HepG2 (cell line): ENCODE data around the gene RRP8. TPM values are rescaled to one million over a fixed set of nuclear protein-coding genes. Genes with fewer than 3 reads are reported as not detected.

ENCODE experiments used
- ATAC-seq: fragments of 200-7000 bp; cut with Tn5 transposase; 3 replicates; pipeline ENCODE4 v1.9.1; 2020; ENCODE audit warnings: mild to moderate bottlenecking, moderate library complexity
- BruUV-seq: library from RNA; stranded (reverse); fragments of 400-500 nt; replicated peaks from 2 replicates; lab custom pipeline; 2021; lab: Mats Ljungman, UMichigan
- CTCF ChIA-PET: fragments of 300-600 bp; formaldehyde crosslinking; extraction: SDS; loops from one replicate; lab custom pipeline; 2021; ENCODE audit warnings: low total read pairs, inconsistent platforms, low intra/inter-chr PET ratio; lab: Yijun Ruan, JAX
- POLR2A ChIA-PET: fragments of 350-600 bp; sonication (Branson Sonifier 250); formaldehyde crosslinking; loops from one replicate; lab custom pipeline; 2020; ENCODE audit warnings: antibody characterized with exemption, inconsistent platforms; lab: Yijun Ruan, JAX
- DNase-seq: peaks from one replicate; pipeline ENCODE4 v3.0.0-alpha.2; 2015; ENCODE audit warnings: low spot score
- FAIRE-seq: peaks from 3 replicates; lab custom pipeline; 2011; peaks lifted over from hg19 to GRCh38; lab: Jason Lieb, UNC
- H2AFZ ChIP-seq: one replicate; pipeline ENCODE4 v1.6.1; 2011; ENCODE audit warnings: low read length, inconsistent platforms
- H3K27ac ChIP-seq: fragments of 300-600 bp; 3 replicates; pipeline ENCODE4 v1.8.0; 2011; ENCODE audit warnings: mixed run types, mild to moderate bottlenecking, mixed read lengths, low read length, inconsistent platforms; ENCODE audit not compliant: insufficient read depth; ENCODE audit errors: extremely low read length
- H3K27me3 ChIP-seq, 2 experiments: fragments of 200-600 bp in 1 of 2; 2 replicates in 1 of 2; 3 replicates in 1 of 2; pipeline versions ENCODE4 v1.6.0 to v1.8.0; 2011; ENCODE audit warnings: low read length in 2 of 2, mild to moderate bottlenecking in 2 of 2, moderate library complexity in 2 of 2, inconsistent platforms in 1 of 2; ENCODE audit not compliant: insufficient read depth in 2 of 2, control insufficient read depth in 1 of 2
- H3K36me3 ChIP-seq, 2 experiments: fragments of 200-600 bp in 1 of 2; replicated peaks in 1 of 2; 2 replicates in 1 of 2; 3 replicates in 1 of 2; pipeline versions ENCODE4 v1.5.1 to v1.8.0; 2011; ENCODE audit warnings: low read length in 2 of 2, inconsistent platforms in 1 of 2; ENCODE audit not compliant: insufficient read depth in 2 of 2, control insufficient read depth in 1 of 2
- H3K4me1 ChIP-seq: 2 replicates; pipeline ENCODE4 v1.5.1; 2012; ENCODE audit warnings: low read length, inconsistent platforms; ENCODE audit not compliant: insufficient read depth
- H3K4me2 ChIP-seq: 2 replicates; pipeline ENCODE4 v1.6.0; 2011; ENCODE audit warnings: low read depth, low read length, inconsistent platforms
- H3K4me3 ChIP-seq, 3 experiments: fragments of 200-600 bp in 1 of 3; sonication (generic), shearing (Covaris generic) in 1 of 3; replicated peaks in 1 of 3; 2 replicates each; pipeline ENCODE4 v1.5.1; 2011 to 2016; ENCODE audit warnings: low read length in 3 of 3, inconsistent platforms in 2 of 3, low read depth in 2 of 3, mild to moderate bottlenecking in 2 of 3, control low read depth in 1 of 3, mixed read lengths in 1 of 3; ENCODE audit not compliant: insufficient read depth in 1 of 3
- H3K79me2 ChIP-seq: one replicate; pipeline ENCODE4 v1.6.1; 2011; ENCODE audit warnings: low read length, inconsistent platforms; ENCODE audit not compliant: insufficient read depth
- H3K9ac ChIP-seq: 2 replicates; pipeline ENCODE4 v1.6.0; 2011; ENCODE audit warnings: mild to moderate bottlenecking, low read depth, low read length, inconsistent platforms; ENCODE audit not compliant: insufficient read depth
- H3K9me3 ChIP-seq: 2 replicates; pipeline ENCODE4 v1.5.1; 2012; ENCODE audit warnings: mild to moderate bottlenecking, low read length
- H4K20me1 ChIP-seq: 2 replicates; pipeline ENCODE4 v1.6.0; 2011; ENCODE audit warnings: inconsistent platforms, mild to moderate bottlenecking, low read length, moderate library complexity; ENCODE audit not compliant: insufficient read depth
- AGO1 ChIP-seq: fragments of 200-400 bp; formaldehyde crosslinking; IDR thresholded peaks from 2 replicates; pipeline ENCODE4 v1.6.1; 2017; ENCODE audit warnings: mild to moderate bottlenecking, low read depth, low read length, moderate library complexity; ENCODE audit not compliant: poor library complexity, severe bottlenecking
- CHCHD3 ChIP-seq: sonication (generic); formaldehyde crosslinking; IDR thresholded peaks from 2 replicates; pipeline ENCODE4 v1.8.0; 2022; ENCODE audit warnings: mild to moderate bottlenecking, missing genetic modification reagents, moderate library complexity
- PRDM4 ChIP-seq: sonication (generic); formaldehyde crosslinking; IDR thresholded peaks from 2 replicates; pipeline ENCODE4 v1.9.0; 2021; ENCODE audit warnings: missing genetic modification reagents, borderline replicate concordance
- U2AF2 ChIP-seq: fragments of 200-400 bp; formaldehyde crosslinking; IDR thresholded peaks from 2 replicates; pipeline ENCODE4 v1.6.1; 2017; ENCODE audit warnings: low read depth, mild to moderate bottlenecking, low read length
- ZBTB2 ChIP-seq: sonication (generic); formaldehyde crosslinking; IDR thresholded peaks from 2 replicates; pipeline ENCODE4 v1.8.0; 2022; ENCODE audit warnings: low read depth, missing genetic modification reagents
- ZIK1 ChIP-seq: sonication (generic); formaldehyde crosslinking; IDR thresholded peaks from 2 replicates; pipeline ENCODE4 v1.5.0; 2020; ENCODE audit warnings: mild to moderate bottlenecking, low read depth, missing genetic modification reagents, borderline replicate concordance
- WGBS: methylation state at CpG from one replicate; pipeline ENCODE4 v1.1.6; 2017; ENCODE audit warnings: low lambda C conversion rate; 5-methylcytosine and 5-hydroxymethylcytosine counted together
- in situ Hi-C: cut with HindIII; loops from 2 replicates; pipeline ENCODE4 v1.10.0; 2017; ENCODE audit warnings: low pct_unique_long_range_greater_than_20kb; ENCODE audit not compliant: extremely low pct_ligation_motif_present
- intact Hi-C: fragments of 100-400 bp; cut with micrococcal nuclease; formaldehyde crosslinking; loops from one replicate; pipeline ENCODE4 v1.10.0; 2022; ENCODE audit not compliant: unreplicated experiment
- polyA plus RNA-seq, 8 experiments: library from polyadenylated mRNA; depleted of rRNA in 3 of 8; stranded (reverse) in 7 of 8; unstranded in 1 of 8; fragments of >200 nt; fragmentation: Illumina TruSeq in 4 of 8; extraction: Trizol in 4 of 8; gene quantifications; 2 replicates each; pipeline versions ENCODE4 v1.2.1 to v1.2.3, GENCODE V29; 2011 to 2016; ENCODE audit warnings: low read depth in 4 of 8, missing spikeins in 1 of 8, mixed read lengths in 1 of 8; ENCODE audit not compliant: insufficient read depth in 1 of 8
- total RNA-seq, 5 experiments: library from RNA; depleted of rRNA; stranded (reverse); fragments of >200 nt; fragmentation: Illumina TruSeq; extraction: Trizol; gene quantifications; 2 replicates each; pipeline ENCODE4 v1.2.3, GENCODE V29; 2016; ENCODE audit warnings: low read depth in 1 of 5
- TF ChIP-seq, protein P1 (sequence below): IDR thresholded peaks from 2 replicates; pipeline ENCODE4 v1.6.1; 2016; ENCODE audit warnings: mild to moderate bottlenecking
- TF ChIP-seq, protein P2 (sequence below): sonication (generic); formaldehyde crosslinking; IDR thresholded peaks from 2 replicates; pipeline ENCODE4 v1.4.0; 2020; ENCODE audit warnings: missing genetic modification reagents
- TF ChIP-seq, protein P3 (sequence below): sonication (generic); formaldehyde crosslinking; IDR thresholded peaks from 2 replicates; pipeline ENCODE4 v1.5.1; 2020; ENCODE audit warnings: mild to moderate bottlenecking, missing genetic modification reagents, moderate library complexity

RRP8 gene
- total and polyA plus RNA-seq, 2 of the 13 experiments (the other 11 are each of a cell fraction or from before 2014, with no cell fraction given) = 7.2 to 21.6 TPM

GRCh38 chr11:6565325-6565724 lies 38.1 kb downstream of the RRP8 start (continued):
- TF ChIP-seq ZBTB2 (CRISPR knock-in tag) (no peak), U2AF2 (no peak), PRDM4 (no peak)

- WGBS = 98% methylated on average over 7 of the region's 10 CpGs
- in situ Hi-C loops = no loop called here
- Histone ChIP-seq H3K36me3 (no peaks in the 10 kb centered on the region), H3K27me3 (no peaks in the 10 kb centered on the region), H3K79me2 (no peaks in the 10 kb centered on the region), H3K9me3 (no peaks in the 10 kb centered on the region), H3K9ac (no peak overlapping the region), H4K20me1 (no peaks in the 10 kb centered on the region), H3K4me3 (no peak overlapping the region), H2AFZ (no peak overlapping the region), H3K4me2 (no peak overlapping the region), H3K4me1 (no peaks in the 10 kb centered on the region), H3K27ac (no peak overlapping the region)
- POLR2A ChIA-PET = no interaction called here
- ATAC-seq (no peak), FAIRE-seq (no peak), DNase-seq (no peak)
- intact Hi-C loops = no loop called here
- no TSS peak for BruUV-seq
- CTCF ChIA-PET = no interaction called here
- TF ChIP-seq ZIK1 (CRISPR knock-in tag) (no peak), AGO1 (no peak), CHCHD3 (no peak)
- TF ChIP-seq, protein P1, sequence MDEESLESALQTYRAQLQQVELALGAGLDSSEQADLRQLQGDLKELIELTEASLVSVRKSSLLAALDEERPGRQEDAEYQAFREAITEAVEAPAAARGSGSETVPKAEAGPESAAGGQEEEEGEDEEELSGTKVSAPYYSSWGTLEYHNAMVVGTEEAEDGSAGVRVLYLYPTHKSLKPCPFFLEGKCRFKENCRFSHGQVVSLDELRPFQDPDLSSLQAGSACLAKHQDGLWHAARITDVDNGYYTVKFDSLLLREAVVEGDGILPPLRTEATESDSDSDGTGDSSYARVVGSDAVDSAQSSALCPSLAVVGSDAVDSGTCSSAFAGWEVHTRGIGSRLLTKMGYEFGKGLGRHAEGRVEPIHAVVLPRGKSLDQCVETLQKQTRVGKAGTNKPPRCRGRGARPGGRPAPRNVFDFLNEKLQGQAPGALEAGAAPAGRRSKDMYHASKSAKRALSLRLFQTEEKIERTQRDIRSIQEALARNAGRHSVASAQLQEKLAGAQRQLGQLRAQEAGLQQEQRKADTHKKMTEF (CRISPR knock-in tag) = no peak
- TF ChIP-seq, protein P2, sequence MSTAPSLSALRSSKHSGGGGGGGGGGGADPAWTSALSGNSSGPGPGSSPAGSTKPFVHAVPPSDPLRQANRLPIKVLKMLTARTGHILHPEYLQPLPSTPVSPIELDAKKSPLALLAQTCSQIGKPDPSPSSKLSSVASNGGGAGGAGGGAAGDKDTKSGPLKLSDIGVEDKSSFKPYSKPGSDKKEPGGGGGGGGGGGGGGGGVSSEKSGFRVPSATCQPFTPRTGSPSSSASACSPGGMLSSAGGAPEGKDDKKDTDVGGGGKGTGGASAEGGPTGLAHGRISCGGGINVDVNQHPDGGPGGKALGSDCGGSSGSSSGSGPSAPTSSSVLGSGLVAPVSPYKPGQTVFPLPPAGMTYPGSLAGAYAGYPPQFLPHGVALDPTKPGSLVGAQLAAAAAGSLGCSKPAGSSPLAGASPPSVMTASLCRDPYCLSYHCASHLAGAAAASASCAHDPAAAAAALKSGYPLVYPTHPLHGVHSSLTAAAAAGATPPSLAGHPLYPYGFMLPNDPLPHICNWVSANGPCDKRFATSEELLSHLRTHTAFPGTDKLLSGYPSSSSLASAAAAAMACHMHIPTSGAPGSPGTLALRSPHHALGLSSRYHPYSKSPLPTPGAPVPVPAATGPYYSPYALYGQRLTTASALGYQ = no peak
- TF ChIP-seq, protein P3, sequence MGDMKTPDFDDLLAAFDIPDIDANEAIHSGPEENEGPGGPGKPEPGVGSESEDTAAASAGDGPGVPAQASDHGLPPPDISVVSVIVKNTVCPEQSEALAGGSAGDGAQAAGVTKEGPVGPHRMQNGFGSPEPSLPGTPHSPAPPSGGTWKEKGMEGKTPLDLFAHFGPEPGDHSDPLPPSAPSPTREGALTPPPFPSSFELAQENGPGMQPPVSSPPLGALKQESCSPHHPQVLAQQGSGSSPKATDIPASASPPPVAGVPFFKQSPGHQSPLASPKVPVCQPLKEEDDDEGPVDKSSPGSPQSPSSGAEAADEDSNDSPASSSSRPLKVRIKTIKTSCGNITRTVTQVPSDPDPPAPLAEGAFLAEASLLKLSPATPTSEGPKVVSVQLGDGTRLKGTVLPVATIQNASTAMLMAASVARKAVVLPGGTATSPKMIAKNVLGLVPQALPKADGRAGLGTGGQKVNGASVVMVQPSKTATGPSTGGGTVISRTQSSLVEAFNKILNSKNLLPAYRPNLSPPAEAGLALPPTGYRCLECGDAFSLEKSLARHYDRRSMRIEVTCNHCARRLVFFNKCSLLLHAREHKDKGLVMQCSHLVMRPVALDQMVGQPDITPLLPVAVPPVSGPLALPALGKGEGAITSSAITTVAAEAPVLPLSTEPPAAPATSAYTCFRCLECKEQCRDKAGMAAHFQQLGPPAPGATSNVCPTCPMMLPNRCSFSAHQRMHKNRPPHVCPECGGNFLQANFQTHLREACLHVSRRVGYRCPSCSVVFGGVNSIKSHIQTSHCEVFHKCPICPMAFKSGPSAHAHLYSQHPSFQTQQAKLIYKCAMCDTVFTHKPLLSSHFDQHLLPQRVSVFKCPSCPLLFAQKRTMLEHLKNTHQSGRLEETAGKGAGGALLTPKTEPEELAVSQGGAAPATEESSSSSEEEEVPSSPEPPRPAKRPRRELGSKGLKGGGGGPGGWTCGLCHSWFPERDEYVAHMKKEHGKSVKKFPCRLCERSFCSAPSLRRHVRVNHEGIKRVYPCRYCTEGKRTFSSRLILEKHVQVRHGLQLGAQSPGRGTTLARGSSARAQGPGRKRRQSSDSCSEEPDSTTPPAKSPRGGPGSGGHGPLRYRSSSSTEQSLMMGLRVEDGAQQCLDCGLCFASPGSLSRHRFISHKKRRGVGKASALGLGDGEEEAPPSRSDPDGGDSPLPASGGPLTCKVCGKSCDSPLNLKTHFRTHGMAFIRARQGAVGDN (CRISPR knock-in tag) = no peak
Measured at GRCh38 chr11:6563667-6564066, 39.7 kb downstream of the RRP8 start.
